ENCODE results near the gene CELSR3.
A peak's percentile ranks its signal among the peaks of the same experiment; 100 is the strongest.

CELSR3 gene

GRCh38 chr3:48623851-48624547 lies 38.7 kb downstream of the CELSR3 start:
- peak; percentile 67 for DNase-seq (ENCODE audit: low read depth)
- H3K4me3 ChIP-seq (ENCODE audit: low read depth, low read length), result no peak overlapping the region
- TF ChIP-seq, protein P1, sequence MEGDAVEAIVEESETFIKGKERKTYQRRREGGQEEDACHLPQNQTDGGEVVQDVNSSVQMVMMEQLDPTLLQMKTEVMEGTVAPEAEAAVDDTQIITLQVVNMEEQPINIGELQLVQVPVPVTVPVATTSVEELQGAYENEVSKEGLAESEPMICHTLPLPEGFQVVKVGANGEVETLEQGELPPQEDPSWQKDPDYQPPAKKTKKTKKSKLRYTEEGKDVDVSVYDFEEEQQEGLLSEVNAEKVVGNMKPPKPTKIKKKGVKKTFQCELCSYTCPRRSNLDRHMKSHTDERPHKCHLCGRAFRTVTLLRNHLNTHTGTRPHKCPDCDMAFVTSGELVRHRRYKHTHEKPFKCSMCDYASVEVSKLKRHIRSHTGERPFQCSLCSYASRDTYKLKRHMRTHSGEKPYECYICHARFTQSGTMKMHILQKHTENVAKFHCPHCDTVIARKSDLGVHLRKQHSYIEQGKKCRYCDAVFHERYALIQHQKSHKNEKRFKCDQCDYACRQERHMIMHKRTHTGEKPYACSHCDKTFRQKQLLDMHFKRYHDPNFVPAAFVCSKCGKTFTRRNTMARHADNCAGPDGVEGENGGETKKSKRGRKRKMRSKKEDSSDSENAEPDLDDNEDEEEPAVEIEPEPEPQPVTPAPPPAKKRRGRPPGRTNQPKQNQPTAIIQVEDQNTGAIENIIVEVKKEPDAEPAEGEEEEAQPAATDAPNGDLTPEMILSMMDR (IDR thresholded peaks at IDR 0.05; ENCODE audit: control insufficient read depth, extremely low read depth, insufficient read depth), result no peak

- no peak for DNase-seq (ENCODE audit: low read depth)
- TF ChIP-seq, protein P1 (IDR thresholded peaks at IDR 0.05; ENCODE audit: control insufficient read depth, extremely low read depth, insufficient read depth), result no peak
- H3K4me3 ChIP-seq (ENCODE audit: low read depth, low read length), result no peak within 1 kb of the TSS
These were observed 41.2 kb downstream of the CELSR3 start, which contains the start of gene TMEM89 for GRCh38 chr3:48621461-48621869. Gene TMEM89 (minus strand): TSS chr3:48621769. CDS start chr3:48621756, 13 bp downstream.

DNA sequence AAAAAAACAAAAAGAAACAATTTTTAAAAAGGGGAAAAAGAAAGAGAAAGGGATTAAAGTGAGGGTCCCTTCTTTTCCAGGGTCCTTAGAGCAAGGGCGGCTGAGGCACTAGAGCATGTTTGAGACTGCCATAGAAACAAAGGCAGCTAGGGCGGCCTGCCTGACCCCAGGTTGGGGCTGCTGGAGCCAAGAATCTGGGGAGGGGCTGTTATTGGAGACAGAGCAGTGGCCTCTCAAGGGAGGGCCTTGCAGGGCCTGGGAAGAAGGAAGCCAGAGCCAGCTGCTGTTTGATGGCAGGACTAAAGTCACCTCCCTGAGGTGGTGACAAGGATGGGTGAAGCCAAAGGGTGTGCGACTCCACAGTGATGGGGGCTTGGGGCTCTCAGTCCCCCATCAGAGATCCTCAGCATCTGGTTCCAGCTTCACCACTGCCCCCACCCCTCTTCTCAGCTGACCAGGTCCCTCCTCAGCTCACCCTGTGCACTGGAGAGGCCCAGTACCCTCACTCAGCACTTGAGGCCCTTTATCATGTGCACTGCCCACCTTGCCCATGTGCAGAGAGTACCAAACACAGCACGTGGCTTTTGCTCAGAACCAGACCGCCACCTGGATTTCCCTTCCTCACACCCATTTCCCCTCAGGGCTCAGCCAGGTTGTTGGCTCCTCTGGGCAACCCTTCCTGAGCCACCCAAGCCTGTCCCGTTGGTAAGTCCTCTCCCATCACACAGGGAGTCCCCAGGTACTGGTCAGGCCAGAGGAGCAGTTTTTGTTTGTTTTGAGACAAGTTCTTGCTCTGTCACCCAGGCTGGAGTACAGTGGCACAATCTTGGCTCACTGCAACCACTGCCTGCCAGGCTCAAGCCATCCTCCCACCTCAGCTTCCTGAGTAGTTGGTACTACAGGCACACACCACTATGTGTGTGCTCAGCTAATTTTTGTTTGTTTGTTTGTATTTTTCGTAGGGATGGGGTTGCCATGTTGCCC lies 42.9 kb downstream of the CELSR3 start:
- TF ChIP-seq, protein P1 (IDR thresholded peaks at IDR 0.05; ENCODE audit: control insufficient read depth, extremely low read depth, insufficient read depth), result no peak
- no peak overlapping the region for H3K4me3 ChIP-seq (ENCODE audit: low read depth, low read length)
- DNase-seq (ENCODE audit: low read depth), result peak; percentile 30

GRCh38 chr3:48617559-48617958 lies 45.1 kb downstream of the CELSR3 start:
- DNase-seq (ENCODE audit: low read depth), result no peak
- TF ChIP-seq, protein P1 (IDR thresholded peaks at IDR 0.05; ENCODE audit: control insufficient read depth, extremely low read depth, insufficient read depth), result no peak
- no peak overlapping the region for H3K4me3 ChIP-seq (ENCODE audit: low read depth, low read length)

GRCh38 chr3:48614044-48614443 lies 48.6 kb downstream of the CELSR3 start:
- TF ChIP-seq, protein P1 (IDR thresholded peaks at IDR 0.05; ENCODE audit: control insufficient read depth, extremely low read depth, insufficient read depth), result no peak
- no peak for DNase-seq (ENCODE audit: low read depth)
- no peak overlapping the region for H3K4me3 ChIP-seq (ENCODE audit: low read depth, low read length)

- TF ChIP-seq, protein P1 (IDR thresholded peaks at IDR 0.05; ENCODE audit: control insufficient read depth, extremely low read depth, insufficient read depth), result no peak
- DNase-seq (ENCODE audit: low read depth), result no peak
- H3K4me3 ChIP-seq (ENCODE audit: low read depth, low read length), result no peak overlapping the region
These were observed 50.4 kb downstream of the CELSR3 start for GRCh38 chr3:48612309-48612708.
